K562 (cell line): Measurements from ENCODE around the gene CACNB2. TPM values are rescaled to one million over a fixed set of nuclear protein-coding genes. Genes with fewer than 3 reads are reported as not detected.

Experiments used
- FOSL1 ChIP-seq: fragments of 200-800 bp; sonication (Bioruptor generic); conservative IDR thresholded peaks from 2 replicates; pipeline ENCODE4 v1.6.1; 2016; ENCODE audit warnings: missing genetic modification characterization, missing compliant biosample characterization
- FOXA1 ChIP-seq: fragments of 450-650 bp; IDR thresholded peaks from 2 replicates; pipeline ENCODE4 v1.6.1; 2016; ENCODE audit warnings: mild to moderate bottlenecking, borderline replicate concordance
- FOXK2 ChIP-seq, 2 experiments: fragments of 450-650 bp; IDR thresholded peaks in 1 of 2; conservative IDR thresholded peaks in 1 of 2; 2 replicates each; pipeline ENCODE4 v1.6.1; 2016; ENCODE audit warnings: low read depth in 2 of 2, mild to moderate bottlenecking in 1 of 2
- KLF6 ChIP-seq: fragments of 250-450 bp; sonication (Bioruptor Pico); IDR thresholded peaks from 2 replicates; pipeline ENCODE4 v1.4.0; 2020; ENCODE audit warnings: mild to moderate bottlenecking, moderate library complexity, borderline replicate concordance
- MXI1 ChIP-seq: IDR thresholded peaks from 2 replicates; pipeline ENCODE4 v1.6.1; 2011; ENCODE audit warnings: low read depth, mild to moderate bottlenecking, improper control_type of control experiment, low read length
- NR2C2 ChIP-seq, 2 experiments: fragments of 200-800 bp in 1 of 2; sonication (Bioruptor generic) in 1 of 2; sonication (generic) in 1 of 2; formaldehyde crosslinking in 1 of 2; IDR thresholded peaks; 2 replicates each; pipeline versions ENCODE4 v1.6.1 to v1.8.0; 2016 to 2022; ENCODE audit warnings: mild to moderate bottlenecking in 1 of 2, missing compliant biosample characterization in 1 of 2, missing genetic modification characterization in 1 of 2, missing genetic modification reagents in 1 of 2
- NRF1 ChIP-seq, 2 experiments: fragments of 450-650 bp; IDR thresholded peaks in 1 of 2; conservative IDR thresholded peaks in 1 of 2; 2 replicates each; pipeline ENCODE4 v1.6.1; 2014; ENCODE audit warnings: mild to moderate bottlenecking in 2 of 2
- PHB ChIP-seq: fragments of 250-450 bp; sonication (Bioruptor Pico); IDR thresholded peaks from 2 replicates; pipeline ENCODE4 v1.5.0; 2021
- PPARD ChIP-seq: fragments of 250-450 bp; sonication (Bioruptor Pico); IDR thresholded peaks from 2 replicates; pipeline ENCODE4 v1.8.0; 2022; ENCODE audit warnings: inconsistent platforms, mild to moderate bottlenecking, moderate library complexity
- RAD21 ChIP-seq, 2 experiments: fragments of 250-450 bp in 1 of 2; fragments of 450-650 bp in 1 of 2; sonication (Bioruptor Pico) in 1 of 2; formaldehyde crosslinking in 1 of 2; IDR thresholded peaks in 1 of 2; conservative IDR thresholded peaks in 1 of 2; 2 replicates each; pipeline versions ENCODE4 v1.4.0 to v1.8.0; 2020 to 2022; ENCODE audit warnings: mild to moderate bottlenecking in 2 of 2, moderate library complexity in 1 of 2
- TEAD1 ChIP-seq, 2 experiments: fragments of 450-650 bp in 1 of 2; sonication (generic) in 1 of 2; formaldehyde crosslinking; IDR thresholded peaks; 2 replicates each; pipeline versions ENCODE4 v1.4.0 to v1.8.0; 2020 to 2022; ENCODE audit warnings: mild to moderate bottlenecking in 2 of 2, missing genetic modification reagents in 1 of 2
- ZNF23 ChIP-seq: fragments of 250-450 bp; sonication (Bioruptor Pico); IDR thresholded peaks from 2 replicates; pipeline ENCODE4 v1.4.0; 2020; ENCODE audit warnings: mild to moderate bottlenecking
- ZNF282 ChIP-seq: sonication (generic); formaldehyde crosslinking; IDR thresholded peaks from 2 replicates; pipeline ENCODE4 v1.8.1; 2023; ENCODE audit warnings: missing genetic modification reagents
- ZNF316 ChIP-seq: fragments of 450-650 bp; IDR thresholded peaks from 2 replicates; pipeline ENCODE4 v1.6.1; 2016
- ZNF668 ChIP-seq: fragments of 250-450 bp; sonication (Bioruptor Pico); IDR thresholded peaks from 2 replicates; pipeline ENCODE4 v1.8.0; 2022; ENCODE audit warnings: mild to moderate bottlenecking, inconsistent platforms
- polyA plus RNA-seq, 8 experiments: library from polyadenylated mRNA; depleted of rRNA in 4 of 8; stranded (reverse) in 5 of 8; unstranded in 3 of 8; fragments of >200 nt; fragmentation: Nextera tagmentation in 2 of 8; fragmentation: Illumina TruSeq in 1 of 8; extraction: Ambion mirVana in 2 of 8; extraction: Trizol in 1 of 8; gene quantifications; 2 replicates each; pipeline versions ENCODE4 v1.2.1 to v1.2.3, GENCODE V29; 2011 to 2014; ENCODE audit warnings: inconsistent platforms in 1 of 8, missing spikeins in 1 of 8
- total RNA-seq, 7 experiments: library from RNA; depleted of rRNA in 6 of 7; stranded (reverse); fragments of >200 nt in 6 of 7; fragmentation: Illumina TruSeq in 2 of 7; extraction: Trizol in 2 of 7; gene quantifications; 2 replicates each; pipeline versions ENCODE4 v1.2.1 to v1.2.3, GENCODE V29; 2011 to 2021; ENCODE audit warnings: low replicate concordance in 1 of 7

CACNB2 gene
- total and polyA plus RNA-seq, 9 of the 15 experiments (the other 6 are each of a cell fraction or from before 2014, with no cell fraction given), result 1.8 to 2.2 TPM; not detected in 7

GRCh38 chr10:18400201-18400905 is 260.1 kb downstream of the CACNB2 start (continued):
- no peak for TF ChIP-seq KLF6 (CRISPR knock-in tag)
- no peak for TF ChIP-seq PHB (CRISPR knock-in tag)
- 0 out of 4 replicates have a peak, but pooled peaks have one; percentile 27 to 36 for TF ChIP-seq NRF1 (conservative IDR thresholded peaks at IDR 0.05 in 1 of 2, IDR thresholded peaks at IDR 0.05 in 1 of 2)
- TF ChIP-seq ZNF282 (CRISPR knock-in tag), result no peak
- TF ChIP-seq NR2C2 (CRISPR knock-in tag; IDR thresholded peaks at IDR 0.05), result no peak
- TF ChIP-seq NR2C2 (tag; IDR thresholded peaks at IDR 0.05), result peak; percentile 85
- TF ChIP-seq FOXA1, result no peak
- no peak for TF ChIP-seq ZNF23 (CRISPR knock-in tag)
- no peak for TF ChIP-seq RAD21 (CRISPR knock-in tag; conservative IDR thresholded peaks at IDR 0.05 in 1 of 2, IDR thresholded peaks at IDR 0.05 in 1 of 2)
- no peak for TF ChIP-seq ZNF316
- TF ChIP-seq TEAD1 (CRISPR knock-in tag; IDR thresholded peaks at IDR 0.05), result no peak
- TF ChIP-seq MXI1, result no peak
- TF ChIP-seq FOSL1, result no peak
- TF ChIP-seq FOXK2 (conservative IDR thresholded peaks at IDR 0.05 in 1 of 2, IDR thresholded peaks at IDR 0.05 in 1 of 2; ENCODE audit: low read depth in 2 of 2), result no peak
- no peak for TF ChIP-seq ZNF668 (CRISPR knock-in tag)
- no peak for TF ChIP-seq PPARD
